ENCODE results near the gene LINS1.
"Not testable (repeated sequence)": the region's sequence is repeated elsewhere in the genome, so short reads cannot be mapped to it uniquely, and the experiment has no call there.

The LINS1 gene

GRCh38 chr15:100598655-100599054 is 3.3 kb downstream of the LINS1 start:
- H3K27me3 ChIP-seq (ENCODE audit: control insufficient read depth, insufficient read depth, low read length): no peaks in the 10 kb centered on the region
- H3K4me1 ChIP-seq (ENCODE audit: control insufficient read depth, insufficient read depth, low read length): peaks cover 15% of the 10 kb centered on the region
- no peaks in the 10 kb centered on the region for H3K9me3 ChIP-seq (replicated peaks; ENCODE audit: low read length)
- no peak overlapping the region for H3K4me2 ChIP-seq (ENCODE audit: low read length)
- no peak overlapping the region for H3K9ac ChIP-seq (ENCODE audit: low read depth, low read length)
- no peaks in the 10 kb centered on the region for H3K36me3 ChIP-seq (ENCODE audit: insufficient read depth, low read length)
- H3K4me3 ChIP-seq (ENCODE audit: low read length): no peak overlapping the region

GRCh38 chr15:100597862-100598261 is 4.1 kb downstream of the LINS1 start:
- no peaks in the 10 kb centered on the region for H3K27me3 ChIP-seq (ENCODE audit: control insufficient read depth, insufficient read depth, low read length)
- no peaks in the 10 kb centered on the region for H3K9me3 ChIP-seq (replicated peaks; ENCODE audit: low read length)
- H3K9ac ChIP-seq (ENCODE audit: low read depth, low read length): no peak overlapping the region
- H3K4me2 ChIP-seq (ENCODE audit: low read length): no peak overlapping the region
- H3K4me1 ChIP-seq (ENCODE audit: control insufficient read depth, insufficient read depth, low read length): peaks cover 14% of the 10 kb centered on the region
- H3K36me3 ChIP-seq (ENCODE audit: insufficient read depth, low read length): no peaks in the 10 kb centered on the region
- no peak overlapping the region for H3K4me3 ChIP-seq (ENCODE audit: low read length)

GRCh38 chr15:100596792-100597191 is 5.2 kb downstream of the LINS1 start:
- H3K9me3 ChIP-seq (replicated peaks; ENCODE audit: low read length): no peaks in the 10 kb centered on the region
- H3K9ac ChIP-seq (ENCODE audit: low read depth, low read length): no peak overlapping the region
- H3K4me2 ChIP-seq (ENCODE audit: low read length): no peak overlapping the region
- H3K4me1 ChIP-seq (ENCODE audit: control insufficient read depth, insufficient read depth, low read length): peaks cover 14% of the 10 kb centered on the region
- no peaks in the 10 kb centered on the region for H3K36me3 ChIP-seq (ENCODE audit: insufficient read depth, low read length)
- H3K27me3 ChIP-seq (ENCODE audit: control insufficient read depth, insufficient read depth, low read length): no peaks in the 10 kb centered on the region
- no peak overlapping the region for H3K4me3 ChIP-seq (ENCODE audit: low read length)

- H3K4me2 ChIP-seq (ENCODE audit: low read length): no peak overlapping the region
- H3K4me3 ChIP-seq (ENCODE audit: low read length): no peak overlapping the region
- H3K36me3 ChIP-seq (ENCODE audit: insufficient read depth, low read length): no peaks in the 10 kb centered on the region
- H3K9ac ChIP-seq (ENCODE audit: low read depth, low read length): no peak overlapping the region
- no peaks in the 10 kb centered on the region for H3K9me3 ChIP-seq (replicated peaks; ENCODE audit: low read length)
- H3K4me1 ChIP-seq (ENCODE audit: control insufficient read depth, insufficient read depth, low read length): peaks cover 14% of the 10 kb centered on the region
- no peaks in the 10 kb centered on the region for H3K27me3 ChIP-seq (ENCODE audit: control insufficient read depth, insufficient read depth, low read length)
These were observed 6.0 kb downstream of the LINS1 start for GRCh38 chr15:100595964-100596363.

- peaks cover 17% of the 10 kb centered on the region for H3K9me3 ChIP-seq (replicated peaks; ENCODE audit: low read length)
- H3K9ac ChIP-seq (ENCODE audit: low read depth, low read length): no peak overlapping the region
- peaks cover 2% of the 10 kb centered on the region for H3K36me3 ChIP-seq (ENCODE audit: insufficient read depth, low read length)
- peaks cover 10% of the 10 kb centered on the region for H3K4me1 ChIP-seq (ENCODE audit: control insufficient read depth, insufficient read depth, low read length)
- H3K4me3 ChIP-seq (ENCODE audit: low read length): no peak overlapping the region
- H3K4me2 ChIP-seq (ENCODE audit: low read length): no peak overlapping the region
- H3K27me3 ChIP-seq (ENCODE audit: control insufficient read depth, insufficient read depth, low read length): no peaks in the 10 kb centered on the region
These were observed 8.6 kb downstream of the LINS1 start for GRCh38 chr15:100593431-100593830.

GRCh38 chr15:100592898-100593297 is 9.1 kb downstream of the LINS1 start:
- H3K4me1 ChIP-seq (ENCODE audit: control insufficient read depth, insufficient read depth, low read length): peaks cover 10% of the 10 kb centered on the region
- peaks cover 2% of the 10 kb centered on the region for H3K36me3 ChIP-seq (ENCODE audit: insufficient read depth, low read length)
- H3K4me2 ChIP-seq (ENCODE audit: low read length): no peak overlapping the region
- H3K9me3 ChIP-seq (replicated peaks; ENCODE audit: low read length): peaks cover 17% of the 10 kb centered on the region
- H3K27me3 ChIP-seq (ENCODE audit: control insufficient read depth, insufficient read depth, low read length): no peaks in the 10 kb centered on the region
- H3K9ac ChIP-seq (ENCODE audit: low read depth, low read length): no peak overlapping the region
- no peak overlapping the region for H3K4me3 ChIP-seq (ENCODE audit: low read length)

- Histone ChIP-seq H3K4me3 (ENCODE audit: low read length) (no peak overlapping the region), H3K4me2 (ENCODE audit: low read length) (no peak overlapping the region), H3K27me3 (ENCODE audit: control insufficient read depth, insufficient read depth, low read length) (no peaks in the 10 kb centered on the region), H3K9ac (ENCODE audit: low read depth, low read length) (no peak overlapping the region), H3K4me1 (ENCODE audit: control insufficient read depth, insufficient read depth, low read length) (peaks cover 8% of the 10 kb centered on the region), H3K36me3 (ENCODE audit: insufficient read depth, low read length) (peaks cover 2% of the 10 kb centered on the region), H3K9me3 (replicated peaks; ENCODE audit: low read length) (peaks cover 17% of the 10 kb centered on the region)
These were observed 10.1 kb downstream of the LINS1 start for GRCh38 chr15:100591835-100592234.

- H3K4me1 ChIP-seq (ENCODE audit: control insufficient read depth, insufficient read depth, low read length); H3K27me3 ChIP-seq (ENCODE audit: control insufficient read depth, insufficient read depth, low read length); H3K36me3 ChIP-seq (ENCODE audit: insufficient read depth, low read length); H3K4me2 ChIP-seq (ENCODE audit: low read length); H3K9ac ChIP-seq (ENCODE audit: low read depth, low read length); H3K4me3 ChIP-seq (ENCODE audit: low read length): not testable (repeated sequence)
- peaks cover 17% of the 10 kb centered on the region for H3K9me3 ChIP-seq (replicated peaks; ENCODE audit: low read length)
These were observed 10.8 kb downstream of the LINS1 start for GRCh38 chr15:100591163-100591562.

GRCh38 chr15:100588638-100589242 is 13.2 kb downstream of the LINS1 start:
- Histone ChIP-seq H3K4me1 (ENCODE audit: control insufficient read depth, insufficient read depth, low read length) (peaks cover 4% of the 10 kb centered on the region), H3K36me3 (ENCODE audit: insufficient read depth, low read length) (peaks cover 2% of the 10 kb centered on the region), H3K4me3 (ENCODE audit: low read length) (no peak overlapping the region), H3K27me3 (ENCODE audit: control insufficient read depth, insufficient read depth, low read length) (no peaks in the 10 kb centered on the region), H3K4me2 (ENCODE audit: low read length) (no peak overlapping the region), H3K9me3 (replicated peaks; ENCODE audit: low read length) (peaks cover 17% of the 10 kb centered on the region), H3K9ac (ENCODE audit: low read depth, low read length) (no peak overlapping the region)

GRCh38 chr15:100580414-100580813 is 21.6 kb downstream of the LINS1 start:
- Histone ChIP-seq H3K9me3 (replicated peaks; ENCODE audit: low read length) (no peaks in the 10 kb centered on the region), H3K4me2 (ENCODE audit: low read length) (no peak overlapping the region), H3K4me3 (ENCODE audit: low read length) (no peak overlapping the region), H3K9ac (ENCODE audit: low read depth, low read length) (no peak overlapping the region), H3K36me3 (ENCODE audit: insufficient read depth, low read length) (no peaks in the 10 kb centered on the region), H3K27me3 (ENCODE audit: control insufficient read depth, insufficient read depth, low read length) (no peaks in the 10 kb centered on the region), H3K4me1 (ENCODE audit: control insufficient read depth, insufficient read depth, low read length) (no peaks in the 10 kb centered on the region)

GRCh38 chr15:100573526-100573925 is 28.5 kb downstream of the LINS1 start:
- Histone ChIP-seq H3K4me1 (ENCODE audit: control insufficient read depth, insufficient read depth, low read length) (no peaks in the 10 kb centered on the region), H3K9me3 (replicated peaks; ENCODE audit: low read length) (no peaks in the 10 kb centered on the region), H3K27me3 (ENCODE audit: control insufficient read depth, insufficient read depth, low read length) (no peaks in the 10 kb centered on the region), H3K9ac (ENCODE audit: low read depth, low read length) (no peak overlapping the region), H3K4me2 (ENCODE audit: low read length) (no peak overlapping the region), H3K4me3 (ENCODE audit: low read length) (no peak overlapping the region), H3K36me3 (ENCODE audit: insufficient read depth, low read length) (peaks cover 10% of the 10 kb centered on the region)

GRCh38 chr15:100572362-100572983 is 29.5 kb downstream of the LINS1 start:
- no peaks in the 10 kb centered on the region for H3K4me1 ChIP-seq (ENCODE audit: control insufficient read depth, insufficient read depth, low read length)
- H3K9ac ChIP-seq (ENCODE audit: low read depth, low read length): no peak overlapping the region
- no peaks in the 10 kb centered on the region for H3K9me3 ChIP-seq (replicated peaks; ENCODE audit: low read length)
- H3K27me3 ChIP-seq (ENCODE audit: control insufficient read depth, insufficient read depth, low read length): no peaks in the 10 kb centered on the region
- no peak overlapping the region for H3K4me3 ChIP-seq (ENCODE audit: low read length)
- peaks cover 10% of the 10 kb centered on the region for H3K36me3 ChIP-seq (ENCODE audit: insufficient read depth, low read length)
- no peak overlapping the region for H3K4me2 ChIP-seq (ENCODE audit: low read length)

All from skeletal muscle satellite cell (primary cell).